ENCODE data around the gene GFI1.

Gene GFI1

GRCh38 chr1:92488416-92488815 lies 1.7 kb upstream of the GFI1 start:
- DNase-seq (ENCODE audit: low read depth in 2 of 2), result no peak
- H3K4me3 ChIP-seq (replicated peaks in 1 of 2; ENCODE audit: low read depth in 2 of 2, low read length in 2 of 2), result no peak overlapping the region
- TF ChIP-seq CTCF (IDR thresholded peaks at IDR 0.05; ENCODE audit: low read depth, low read length), result no peak

GRCh38 chr1:92487078-92487605 lies 417 bp upstream of the GFI1 start:
- DNase-seq (ENCODE audit: low read depth in 2 of 2), result no peak
- H3K4me3 ChIP-seq (replicated peaks in 1 of 2; ENCODE audit: low read depth in 2 of 2, low read length in 2 of 2), result peak overlapping the region; percentile 31 to 55
- TF ChIP-seq CTCF (IDR thresholded peaks at IDR 0.05; ENCODE audit: low read depth, low read length), result no peak

GRCh38 chr1:92485381-92486250 lies 1.1 kb downstream of the GFI1 start:
- no peak for TF ChIP-seq CTCF (IDR thresholded peaks at IDR 0.05; ENCODE audit: low read depth, low read length)
- peak in 1 of 2 donors; percentile 34 for DNase-seq (ENCODE audit: low read depth in 2 of 2)
- H3K4me3 ChIP-seq (replicated peaks in 1 of 2; ENCODE audit: low read depth in 2 of 2, low read length in 2 of 2), result peak overlapping the region; percentile 37 to 55

GRCh38 chr1:92484472-92485380 lies 2.0 kb downstream of the GFI1 start:
- peak in 1 of 2 donors; percentile 18 for DNase-seq (ENCODE audit: low read depth in 2 of 2)
- peak overlapping the region; percentile 37 to 55 for H3K4me3 ChIP-seq (replicated peaks in 1 of 2; ENCODE audit: low read depth in 2 of 2, low read length in 2 of 2)
- no peak for TF ChIP-seq CTCF (IDR thresholded peaks at IDR 0.05; ENCODE audit: low read depth, low read length)

- peak in 1 of 2 donors; percentile 5 for DNase-seq (ENCODE audit: low read depth in 2 of 2)
- H3K4me3 ChIP-seq (replicated peaks in 1 of 2; ENCODE audit: low read depth in 2 of 2, low read length in 2 of 2), result peak overlapping the region; percentile 3 to 55
Measured at GRCh38 chr1:92483610-92484471, 2.9 kb downstream of the GFI1 start.

More at GRCh38 chr1:92483610-92484471, 2.9 kb downstream of the GFI1 start:
- no peak for TF ChIP-seq CTCF (IDR thresholded peaks at IDR 0.05; ENCODE audit: low read depth, low read length)
